Lower leg skin (tissue), 3 donors: ENCODE measurements around the gene ZNF776.

Experiments used
- CTCF ChIP-seq, 3 donors: fragments of 450-650 bp; IDR thresholded peaks; one replicate each; pipeline ENCODE4 v1.5.1; 2016; ENCODE audit warnings: antibody characterized with exemption in 3 of 3, mild to moderate bottlenecking in 3 of 3, moderate library complexity in 2 of 3
- POLR2A ChIP-seq, 2 donors: fragments of 450-650 bp; IDR thresholded peaks; one replicate each; pipeline ENCODE4 v1.6.1; 2016 to 2017; ENCODE audit warnings: antibody characterized with exemption in 2 of 2, mild to moderate bottlenecking in 1 of 2, moderate library complexity in 1 of 2

- TF ChIP-seq CTCF (IDR thresholded peaks at IDR 0.05) (no peak), POLR2A (IDR thresholded peaks at IDR 0.05) (no peak)
Measured at GRCh38 chr19:57759096-57759495, 12.5 kb downstream of the ZNF776 start.
